PC-3 (cell line): Measurements from ENCODE around the gene OPRD1. TPM values are rescaled to one million over a fixed set of nuclear protein-coding genes. Genes with fewer than 3 reads are reported as not detected.

Experiments
- ATAC-seq: fragments of 200-7000 bp; cut with Tn5 transposase; 2 replicates; pipeline ENCODE4 v1.9.1; 2020; ENCODE audit warnings: mild to moderate bottlenecking, moderate library complexity
- BruUV-seq: library from RNA; stranded (reverse); fragments of 400-500 nt; replicated peaks from 2 replicates; lab custom pipeline; 2021; lab: Mats Ljungman, UMichigan
- CTCF ChIA-PET: fragments of 300-600 bp; sonication (Branson Sonifier 250); formaldehyde crosslinking; loops from one replicate; lab custom pipeline; 2022; ENCODE audit warnings: antibody characterized with exemption; lab: Charles Lee
- POLR2A ChIA-PET: fragments of 300-600 bp; sonication (Branson Sonifier 250); formaldehyde crosslinking; loops from one replicate; lab custom pipeline; 2022; ENCODE audit warnings: antibody characterized with exemption; ENCODE audit not compliant: unreplicated experiment; lab: Charles Lee
- DNase-seq: peaks from one replicate; pipeline ENCODE4 v3.0.0-alpha.2; 2015
- H2AFZ ChIP-seq: fragments of 300-600 bp; sonication (generic); 2 replicates; pipeline ENCODE4 v1.6.0; 2016; ENCODE audit warnings: antibody characterized with exemption, low read length
- H3F3A ChIP-seq: fragments of 300-600 bp; sonication (generic); one replicate; pipeline ENCODE4 v1.6.0; 2017; ENCODE audit warnings: antibody characterized with exemption, low read length, control low read depth, mild to moderate bottlenecking; ENCODE audit not compliant: unreplicated experiment
- H3K27ac ChIP-seq: fragments of 300-600 bp; sonication (generic); 2 replicates; pipeline ENCODE4 v1.5.1; 2016; ENCODE audit warnings: mild to moderate bottlenecking, low read length
- H3K27me3 ChIP-seq: fragments of 300-600 bp; sonication (generic); 2 replicates; pipeline ENCODE4 v1.6.1; 2016; ENCODE audit warnings: low read length, mixed read lengths
- H3K36me3 ChIP-seq: fragments of 300-600 bp; sonication (generic); 2 replicates; pipeline ENCODE4 v1.6.1; 2016; ENCODE audit warnings: low read depth, mixed run types, low read length, mixed read lengths
- H3K4me1 ChIP-seq: fragments of 300-600 bp; sonication (generic); 2 replicates; pipeline ENCODE4 v1.5.1; 2016; ENCODE audit warnings: low read length; ENCODE audit not compliant: insufficient read depth
- H3K4me2 ChIP-seq: fragments of 300-600 bp; sonication (generic); 2 replicates; pipeline ENCODE4 v1.6.0; 2016; ENCODE audit warnings: low read length
- H3K4me3 ChIP-seq: fragments of 300-600 bp; sonication (generic); 2 replicates; pipeline ENCODE4 v1.5.1; 2016; ENCODE audit warnings: mild to moderate bottlenecking, low read length, mixed read lengths
- H3K79me2 ChIP-seq: fragments of 300-600 bp; sonication (generic); 2 replicates; pipeline ENCODE4 v1.6.1; 2017; ENCODE audit warnings: low read length, mixed read lengths
- H3K9ac ChIP-seq: fragments of 300-600 bp; sonication (generic); 2 replicates; pipeline ENCODE4 v1.6.0; 2016; ENCODE audit warnings: mild to moderate bottlenecking, low read length
- H3K9me2 ChIP-seq: fragments of 300-600 bp; sonication (generic); replicated peaks from 2 replicates; pipeline ENCODE4 v1.6.1; 2016; ENCODE audit warnings: mixed run types, low read length, mixed read lengths
- H3K9me3 ChIP-seq: fragments of 300-600 bp; sonication (generic); 2 replicates; pipeline ENCODE4 v1.6.1; 2016; ENCODE audit warnings: low read length, mixed read lengths
- H4K20me1 ChIP-seq: fragments of 300-600 bp; sonication (generic); 2 replicates; pipeline ENCODE4 v1.6.1; 2016; ENCODE audit warnings: low read length, mixed read lengths
- CTCF ChIP-seq: fragments of 300-600 bp; sonication (generic); conservative IDR thresholded peaks from 2 replicates; pipeline ENCODE4 v1.5.1; 2017; ENCODE audit warnings: antibody characterized with exemption, low read depth, mild to moderate bottlenecking, low read length
- EZH2 ChIP-seq: fragments of 300-600 bp; sonication (generic); IDR thresholded peaks from one replicate; pipeline ENCODE4 v1.6.1; 2017; ENCODE audit warnings: antibody characterized with exemption, mild to moderate bottlenecking, low read length; ENCODE audit not compliant: unreplicated experiment
- EZH2phosphoT487 ChIP-seq: fragments of 300-600 bp; sonication (generic); IDR thresholded peaks from 2 replicates; pipeline ENCODE4 v1.6.1; 2018; ENCODE audit warnings: mild to moderate bottlenecking, antibody characterized with exemption, low read length, borderline replicate concordance
- intact Hi-C: fragments of 100-400 bp; cut with micrococcal nuclease; formaldehyde crosslinking; loops from 2 replicates; pipeline ENCODE4 v1.9.0; 2023
- total RNA-seq: library from RNA; depleted of rRNA; stranded (reverse); fragments of >200 nt; gene quantifications from 2 replicates; pipeline ENCODE4 v1.2.3, GENCODE V29; 2014

Gene OPRD1
- total RNA-seq, 1 experiment from 2014 or later, result not detected

DNA sequence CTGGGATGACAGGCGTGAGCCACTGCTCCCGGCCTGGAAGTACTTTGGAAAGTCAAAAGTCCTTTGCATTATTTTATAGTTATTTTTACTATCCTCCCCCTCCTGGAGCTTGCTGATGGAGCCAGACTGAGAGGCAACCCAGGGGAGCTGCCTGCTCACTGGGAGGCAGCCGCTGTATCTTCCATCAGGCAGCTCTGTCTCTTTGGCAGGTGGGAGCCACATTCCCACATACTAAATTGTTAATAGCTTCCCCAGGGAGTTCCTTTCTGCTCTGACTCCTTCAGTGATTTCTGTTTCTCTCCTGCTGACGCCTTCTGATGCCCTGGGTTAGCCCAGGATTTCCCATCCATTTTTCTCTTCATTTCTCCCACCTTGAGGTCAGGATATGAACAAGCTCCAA is 4.9 kb upstream of the OPRD1 start:
- H3K9me2 ChIP-seq, result no peaks in the 10 kb centered on the region
- no peaks in the 10 kb centered on the region for H3K36me3 ChIP-seq
- H3K79me2 ChIP-seq, result no peaks in the 10 kb centered on the region
- ChIA-PET POLR2A (no interaction called here), CTCF (no interaction called here)
- H4K20me1 ChIP-seq, result no peaks in the 10 kb centered on the region
- H3K27ac ChIP-seq, result no peak overlapping the region
- H3K4me2 ChIP-seq, result no peak overlapping the region
- DNase-seq, result no peak
- intact Hi-C loops, result no loop called here
- TF ChIP-seq EZH2phosphoT487 (no peak), CTCF (no peak), EZH2 (no peak)
- H3K9ac ChIP-seq, result no peak overlapping the region
- no peak overlapping the region for H3K4me3 ChIP-seq
- ATAC-seq, result no peak
- H3K27me3 ChIP-seq, result peaks cover 18% of the 10 kb centered on the region
- H3K4me1 ChIP-seq, result no peaks in the 10 kb centered on the region
- no peaks in the 10 kb centered on the region for H3K9me3 ChIP-seq
- BruUV-seq, result no TSS peak
- H2AFZ ChIP-seq, result no peak overlapping the region
- H3F3A ChIP-seq, result no peaks in the 10 kb centered on the region

- intact Hi-C loops, result no loop called here
- TF ChIP-seq CTCF (no peak), EZH2 (no peak), EZH2phosphoT487 (no peak)
- no peak overlapping the region for H3K9ac ChIP-seq
- POLR2A ChIA-PET, result no interaction called here
- H4K20me1 ChIP-seq, result no peaks in the 10 kb centered on the region
- H3K27me3 ChIP-seq, result peaks cover 26% of the 10 kb centered on the region
- H3K4me1 ChIP-seq, result no peaks in the 10 kb centered on the region
- no peaks in the 10 kb centered on the region for H3K9me2 ChIP-seq
- BruUV-seq, result no TSS peak
- no peaks in the 10 kb centered on the region for H3K79me2 ChIP-seq
- H3K36me3 ChIP-seq, result no peaks in the 10 kb centered on the region
- DNase-seq (no peak), ATAC-seq (no peak)
- no peak overlapping the region for H3K27ac ChIP-seq
- H2AFZ ChIP-seq, result no peak overlapping the region
- no peaks in the 10 kb centered on the region for H3F3A ChIP-seq
- H3K4me3 ChIP-seq, result no peak overlapping the region
- CTCF ChIA-PET, result no interaction called here
- H3K4me2 ChIP-seq, result no peak overlapping the region
- no peaks in the 10 kb centered on the region for H3K9me3 ChIP-seq
Measured at GRCh38 chr1:28807986-28808385, 4.0 kb upstream of the OPRD1 start.

- Histone ChIP-seq H4K20me1 (no peaks in the 10 kb centered on the region), H2AFZ (no peak overlapping the region), H3F3A (no peaks in the 10 kb centered on the region), H3K4me2 (no peak overlapping the region), H3K36me3 (no peaks in the 10 kb centered on the region), H3K9ac (no peak overlapping the region), H3K9me2 (no peaks in the 10 kb centered on the region), H3K27me3 (peaks cover 45% of the 10 kb centered on the region), H3K4me1 (no peaks in the 10 kb centered on the region), H3K9me3 (no peaks in the 10 kb centered on the region), H3K27ac (no peak overlapping the region), H3K79me2 (no peaks in the 10 kb centered on the region), H3K4me3 (no peak overlapping the region)
- BruUV-seq, result no TSS peak
- intact Hi-C loops, result no loop called here
- CTCF ChIA-PET, result no interaction called here
- TF ChIP-seq EZH2phosphoT487, result 0 out of 2 replicates have a peak, but pooled peaks have one; percentile 25
- no peak for TF ChIP-seq EZH2
- DNase-seq, result no peak
- ATAC-seq, result no peak
- POLR2A ChIA-PET, result interaction anchor here (0.5 kb wide), 1 partner anchor 168 kb away, joined by 9 read pairs; no protein-coding TSS in a partner anchor
Measured at GRCh38 chr1:28811369-28811765, 603 bp upstream of the OPRD1 start.
